Gastroesophageal sphincter (tissue), 4 donors: ENCODE data around the gene SLC43A2. TPM values are rescaled to one million over a fixed set of nuclear protein-coding genes. Genes with fewer than 3 reads are reported as not detected.

Source experiments
- ATAC-seq: fragments of 150-250 bp; one replicate; pipeline ENCODE4 v1.9.1; 2016; ENCODE audit warnings: mild to moderate bottlenecking, moderate library complexity
- H3K27ac ChIP-seq, 4 donors: fragments of 200-600 bp; sonication (generic) in 3 of 4; 1 replicate in 3 of 4; 2 replicates in 1 of 4; pipeline ENCODE4 v1.5.1; 2016 to 2019
- H3K27me3 ChIP-seq: fragments of 200-600 bp; sonication (generic); one replicate; pipeline ENCODE4 v1.5.1; 2019
- H3K36me3 ChIP-seq, 2 donors: fragments of 200-600 bp; sonication (generic); one replicate each; pipeline ENCODE4 v1.5.1; 2019; ENCODE audit warnings: control low read depth in 1 of 2
- H3K4me1 ChIP-seq, 3 donors: fragments of 200-600 bp; sonication (generic); 1 replicate in 2 of 3; 2 replicates in 1 of 3; pipeline ENCODE4 v1.5.1; 2016 to 2019; ENCODE audit warnings: control low read depth in 2 of 3
- H3K4me3 ChIP-seq, 2 donors: fragments of 200-600 bp; sonication (generic); one replicate each; pipeline ENCODE4 v1.5.1; 2019; ENCODE audit warnings: mild to moderate bottlenecking in 1 of 2, moderate library complexity in 1 of 2
- H3K9me3 ChIP-seq, 3 donors: fragments of 200-600 bp; sonication (generic); one replicate each; pipeline ENCODE4 v1.5.1; 2017 to 2019; ENCODE audit warnings: control low read depth in 2 of 3
- CTCF ChIP-seq, 4 experiments: fragments of 200-600 bp in 2 of 4; fragments of 450-650 bp in 2 of 4; sonication (generic) in 1 of 4; IDR thresholded peaks; one replicate each; pipeline ENCODE4 v1.5.1; 2017 to 2019; ENCODE audit warnings: antibody characterized with exemption in 4 of 4, mild to moderate bottlenecking in 2 of 4, moderate library complexity in 2 of 4
- EP300 ChIP-seq: sonication (generic); formaldehyde crosslinking; IDR thresholded peaks from one replicate; pipeline ENCODE4 v1.6.1; 2017; ENCODE audit warnings: antibody characterized with exemption, mild to moderate bottlenecking
- POLR2A ChIP-seq, 2 donors: fragments of 450-650 bp; IDR thresholded peaks; one replicate each; pipeline ENCODE4 v1.6.1; 2017; ENCODE audit warnings: antibody characterized with exemption in 2 of 2, mild to moderate bottlenecking in 2 of 2, moderate library complexity in 1 of 2
- POLR2AphosphoS5 ChIP-seq: sonication (generic); formaldehyde crosslinking; IDR thresholded peaks from one replicate; pipeline ENCODE4 v1.6.1; 2017; ENCODE audit warnings: antibody characterized with exemption
- WGBS, 2 donors: methylation state at CpG; one replicate each; pipeline ENCODE4 v1.1.5; 2018; ENCODE audit warnings: low coverage in 1 of 2; 5-methylcytosine and 5-hydroxymethylcytosine counted together
- total RNA-seq, 4 donors: library from RNA; depleted of rRNA; stranded (reverse); fragments of >200 nt; gene quantifications; one replicate each; pipeline ENCODE4 v1.1.0, GENCODE V29; 2016

The SLC43A2 gene
- total RNA-seq, 4 donors from 2014 or later: 6.4 to 16.8 (median 10.4) TPM

- H3K4me3 ChIP-seq: no peak overlapping the region
- H3K27ac ChIP-seq: no peak overlapping the region
- H3K4me1 ChIP-seq: peaks cover 0 to 61% (median 17%) of the 10 kb centered on the region in 3 donors
- no peaks in the 10 kb centered on the region for H3K9me3 ChIP-seq
- 64 to 80% methylated on average over 11 of the region's 15 CpGs for WGBS, 2 donors
- no peaks in the 10 kb centered on the region for H3K27me3 ChIP-seq
- no peak for ATAC-seq
- TF ChIP-seq EP300 (no peak), POLR2A (IDR thresholded peaks at IDR 0.05) (no peak), CTCF (IDR thresholded peaks at IDR 0.05) (no peak), POLR2AphosphoS5 (no peak)
- peaks cover 0 to 50% of the 10 kb centered on the region in 2 donors for H3K36me3 ChIP-seq
Measured at GRCh38 chr17:1555651-1556471, 72.8 kb downstream of the SLC43A2 start.

- H3K27ac ChIP-seq: no peak overlapping the region
- TF ChIP-seq POLR2AphosphoS5 (no peak), CTCF (IDR thresholded peaks at IDR 0.05) (no peak), EP300 (no peak), POLR2A (IDR thresholded peaks at IDR 0.05) (no peak)
- H3K4me1 ChIP-seq: peaks cover 0 to 52% (median 9%) of the 10 kb centered on the region in 3 donors
- peaks cover 0 to 59% of the 10 kb centered on the region in 2 donors for H3K36me3 ChIP-seq
- H3K27me3 ChIP-seq: no peaks in the 10 kb centered on the region
- 43 to 67% methylated on average over 1 to 3 of the region's 9 CpGs for WGBS, 2 donors
- H3K4me3 ChIP-seq: no peak overlapping the region
- no peak for ATAC-seq
- H3K9me3 ChIP-seq: no peaks in the 10 kb centered on the region
Measured at GRCh38 chr17:1554751-1555540, 73.7 kb downstream of the SLC43A2 start.

GRCh38 chr17:1553354-1554266 is 75.0 kb downstream of the SLC43A2 start:
- H3K9me3 ChIP-seq: no peaks in the 10 kb centered on the region
- H3K4me3 ChIP-seq: no peak overlapping the region
- ATAC-seq: no peak
- H3K36me3 ChIP-seq: peaks cover 0 to 72% of the 10 kb centered on the region in 2 donors
- WGBS, 2 donors: 85 to 90% methylated on average over 4 to 11 of the region's 12 CpGs
- H3K27me3 ChIP-seq: no peaks in the 10 kb centered on the region
- H3K4me1 ChIP-seq: peaks cover 0 to 38% (median 0%) of the 10 kb centered on the region in 3 donors
- no peak overlapping the region for H3K27ac ChIP-seq
- TF ChIP-seq CTCF (IDR thresholded peaks at IDR 0.05) (no peak), POLR2A (IDR thresholded peaks at IDR 0.05) (no peak), EP300 (no peak), POLR2AphosphoS5 (no peak)

- 82 to 90% methylated on average over 8 to 11 of the region's 11 CpGs for WGBS, 2 donors
- H3K4me1 ChIP-seq: peaks cover 0 to 32% (median 0%) of the 10 kb centered on the region in 3 donors
- H3K9me3 ChIP-seq: no peaks in the 10 kb centered on the region
- no peak overlapping the region for H3K4me3 ChIP-seq
- no peaks in the 10 kb centered on the region for H3K27me3 ChIP-seq
- H3K27ac ChIP-seq: no peak overlapping the region
- TF ChIP-seq POLR2AphosphoS5 (no peak), POLR2A (IDR thresholded peaks at IDR 0.05) (no peak), EP300 (no peak), CTCF (IDR thresholded peaks at IDR 0.05) (no peak)
- peaks cover 0 to 79% of the 10 kb centered on the region in 2 donors for H3K36me3 ChIP-seq
- ATAC-seq: no peak
Measured at GRCh38 chr17:1552932-1553331, 75.7 kb downstream of the SLC43A2 start.
